ENCODE measurements around the gene CAMK2B. TPM values are rescaled to one million over a fixed set of nuclear protein-coding genes. Genes with fewer than 3 reads are reported as not detected.

The CAMK2B gene
- total and polyA plus RNA-seq, 2 experiments from 2014 or later = 0.37 to 1.7 TPM

DNA sequence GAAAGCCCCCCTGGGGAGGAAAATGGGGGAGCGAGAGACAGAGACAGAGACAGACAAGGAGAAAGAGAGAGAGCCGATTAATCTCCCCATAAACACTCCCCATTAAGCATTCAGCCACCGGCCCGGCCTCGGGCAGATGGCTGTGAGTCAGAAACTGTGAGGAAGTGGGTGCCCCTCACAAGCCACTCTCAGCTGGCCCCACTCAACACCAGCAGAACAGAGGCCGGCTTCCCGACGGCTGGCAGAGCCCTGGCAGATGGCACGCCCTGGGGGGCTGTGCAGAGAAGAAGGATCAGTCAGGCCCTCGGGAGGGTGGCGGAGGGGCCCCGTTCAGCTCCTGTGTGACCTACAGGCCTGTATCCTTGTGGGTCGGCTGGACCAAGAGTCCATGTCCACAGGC lies 41.2 kb downstream of the CAMK2B start:
- Histone ChIP-seq H3K27ac (no peak overlapping the region), H3K9me2 (replicated peaks; ENCODE audit: insufficient read depth) (no peaks in the 10 kb centered on the region), H3K4me1 (ENCODE audit: insufficient read depth) (no peaks in the 10 kb centered on the region), H3K4me3 (no peak overlapping the region), H3K4me2 (no peak overlapping the region), H3K9me3 (ENCODE audit: low read depth) (no peaks in the 10 kb centered on the region), H3K79me2 (no peaks in the 10 kb centered on the region), H3K36me3 (replicated peaks; ENCODE audit: insufficient read depth, low read depth) (no peaks in the 10 kb centered on the region), H3K27me3 (no peaks in the 10 kb centered on the region), H2AFZ (no peak overlapping the region), H4K20me1 (ENCODE audit: insufficient read depth, poor library complexity, severe bottlenecking) (no peaks in the 10 kb centered on the region)
- WGBS (ENCODE audit: low lambda C conversion rate, missing lambda C conversion rate) = 81% methylated on average over 13 of the region's 13 CpGs
- TF ChIP-seq EZH2 (IDR thresholded peaks at IDR 0.05; ENCODE audit: borderline replicate concordance) (no peak), EZH2phosphoT487 (IDR thresholded peaks at IDR 0.05; ENCODE audit: low read depth, severe bottlenecking, unreplicated experiment) (no peak)
- TF ChIP-seq, protein P1, sequence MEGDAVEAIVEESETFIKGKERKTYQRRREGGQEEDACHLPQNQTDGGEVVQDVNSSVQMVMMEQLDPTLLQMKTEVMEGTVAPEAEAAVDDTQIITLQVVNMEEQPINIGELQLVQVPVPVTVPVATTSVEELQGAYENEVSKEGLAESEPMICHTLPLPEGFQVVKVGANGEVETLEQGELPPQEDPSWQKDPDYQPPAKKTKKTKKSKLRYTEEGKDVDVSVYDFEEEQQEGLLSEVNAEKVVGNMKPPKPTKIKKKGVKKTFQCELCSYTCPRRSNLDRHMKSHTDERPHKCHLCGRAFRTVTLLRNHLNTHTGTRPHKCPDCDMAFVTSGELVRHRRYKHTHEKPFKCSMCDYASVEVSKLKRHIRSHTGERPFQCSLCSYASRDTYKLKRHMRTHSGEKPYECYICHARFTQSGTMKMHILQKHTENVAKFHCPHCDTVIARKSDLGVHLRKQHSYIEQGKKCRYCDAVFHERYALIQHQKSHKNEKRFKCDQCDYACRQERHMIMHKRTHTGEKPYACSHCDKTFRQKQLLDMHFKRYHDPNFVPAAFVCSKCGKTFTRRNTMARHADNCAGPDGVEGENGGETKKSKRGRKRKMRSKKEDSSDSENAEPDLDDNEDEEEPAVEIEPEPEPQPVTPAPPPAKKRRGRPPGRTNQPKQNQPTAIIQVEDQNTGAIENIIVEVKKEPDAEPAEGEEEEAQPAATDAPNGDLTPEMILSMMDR (IDR thresholded peaks at IDR 0.05; ENCODE audit: poor library complexity) = no peak
- no peak for DNase-seq (ENCODE audit: low spot score)

DNA sequence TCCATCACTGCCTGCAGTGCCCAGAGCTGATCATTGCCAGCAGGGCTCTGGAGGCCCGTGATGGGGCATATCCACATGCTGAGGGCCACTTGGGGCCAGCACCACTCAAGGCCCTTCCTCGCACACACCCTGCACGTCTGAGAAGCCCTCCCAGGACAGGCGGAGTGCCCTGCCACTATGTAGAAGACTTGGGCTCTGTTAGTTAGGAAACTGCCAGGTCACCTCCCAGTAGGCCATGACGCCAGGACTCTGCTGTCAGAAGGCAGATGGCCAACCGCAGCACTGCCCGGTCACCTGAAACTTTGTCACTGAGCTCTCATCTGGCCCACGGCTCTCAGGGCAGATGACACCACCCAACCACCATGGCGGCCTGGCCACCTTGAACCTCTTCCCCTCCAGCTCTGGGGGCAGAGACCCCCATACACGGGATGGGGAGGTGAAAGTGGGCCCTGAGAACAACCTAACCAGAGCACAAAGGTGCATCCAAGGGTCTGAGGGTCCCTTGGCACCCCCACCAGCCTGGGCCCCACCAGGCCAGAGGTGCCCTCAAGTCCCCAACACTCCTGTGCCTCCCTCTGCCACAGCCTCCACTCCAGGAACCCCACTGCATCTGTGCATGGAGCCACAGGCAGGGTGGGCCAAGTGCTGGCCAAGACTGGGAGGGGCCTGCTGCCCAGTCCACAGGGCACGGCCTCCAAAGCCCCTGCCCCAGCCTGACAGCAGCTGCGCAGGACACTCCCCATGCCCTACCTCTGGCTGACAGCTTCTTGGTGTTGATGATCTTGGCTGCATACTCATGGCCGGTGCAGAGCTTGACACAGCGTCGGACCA lies 41.8 kb downstream of the CAMK2B start:
- no peak for TF ChIP-seq EZH2phosphoT487 (IDR thresholded peaks at IDR 0.05; ENCODE audit: low read depth, severe bottlenecking, unreplicated experiment)
- TF ChIP-seq EZH2 (IDR thresholded peaks at IDR 0.05; ENCODE audit: borderline replicate concordance) = no peak
- TF ChIP-seq, protein P1 (IDR thresholded peaks at IDR 0.05; ENCODE audit: poor library complexity) = no peak

DNA sequence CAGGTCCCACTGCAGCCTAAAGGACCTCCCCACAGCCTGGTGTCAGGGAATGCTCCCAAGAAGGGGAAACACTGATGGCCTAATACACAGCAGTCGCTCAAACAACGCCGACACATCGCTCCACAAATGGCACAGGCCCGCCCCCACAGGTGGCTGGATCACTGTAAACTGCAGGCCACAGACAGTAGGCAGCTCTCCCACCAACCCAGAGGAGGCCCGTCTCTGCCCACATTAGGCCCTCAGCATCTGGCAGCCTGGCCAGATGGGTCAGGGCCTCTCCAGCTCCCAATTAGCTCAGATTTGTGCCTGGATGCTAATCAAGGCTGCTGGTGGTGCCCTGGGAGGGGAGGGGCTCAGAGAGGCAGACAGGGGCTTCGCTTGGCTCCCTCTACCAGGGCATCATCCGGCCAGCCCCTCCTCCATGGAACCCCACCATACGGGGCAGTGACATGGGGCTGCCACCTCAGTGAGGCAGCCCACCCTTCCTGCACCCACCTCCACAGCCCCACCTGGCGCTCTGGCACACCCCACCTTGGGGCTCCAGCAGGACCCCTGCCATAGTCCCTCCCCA lies 42.7 kb downstream of the CAMK2B start:
- Histone ChIP-seq H3K27ac (no peak overlapping the region), H3K4me1 (ENCODE audit: insufficient read depth) (no peaks in the 10 kb centered on the region), H2AFZ (no peak overlapping the region), H3K9me3 (ENCODE audit: low read depth) (no peaks in the 10 kb centered on the region), H3K79me2 (no peaks in the 10 kb centered on the region), H3K4me2 (no peak overlapping the region), H3K4me3 (no peak overlapping the region), H3K36me3 (replicated peaks; ENCODE audit: insufficient read depth, low read depth) (no peaks in the 10 kb centered on the region), H4K20me1 (ENCODE audit: insufficient read depth, poor library complexity, severe bottlenecking) (no peaks in the 10 kb centered on the region), H3K9me2 (replicated peaks; ENCODE audit: insufficient read depth) (no peaks in the 10 kb centered on the region), H3K27me3 (no peaks in the 10 kb centered on the region)
- DNase-seq (ENCODE audit: low spot score) = no peak
- WGBS (ENCODE audit: low lambda C conversion rate, missing lambda C conversion rate) = 87% methylated on average over 9 of the region's 10 CpGs
- TF ChIP-seq, protein P1 (IDR thresholded peaks at IDR 0.05; ENCODE audit: poor library complexity) = no peak
- TF ChIP-seq EZH2phosphoT487 (IDR thresholded peaks at IDR 0.05; ENCODE audit: low read depth, severe bottlenecking, unreplicated experiment) = no peak
- no peak for TF ChIP-seq EZH2 (IDR thresholded peaks at IDR 0.05; ENCODE audit: borderline replicate concordance)

More for the DNA sequence above, 41.8 kb downstream of the CAMK2B start:
- no peak overlapping the region for H3K4me3 ChIP-seq
- WGBS (ENCODE audit: low lambda C conversion rate, missing lambda C conversion rate) = 87% methylated on average over 15 of the region's 15 CpGs
- no peaks in the 10 kb centered on the region for H3K36me3 ChIP-seq (replicated peaks; ENCODE audit: insufficient read depth, low read depth)
- H3K9me3 ChIP-seq (ENCODE audit: low read depth) = no peaks in the 10 kb centered on the region
- H3K4me2 ChIP-seq = no peak overlapping the region
- H4K20me1 ChIP-seq (ENCODE audit: insufficient read depth, poor library complexity, severe bottlenecking) = no peaks in the 10 kb centered on the region
- H3K79me2 ChIP-seq = no peaks in the 10 kb centered on the region
- DNase-seq (ENCODE audit: low spot score) = no peak
- H2AFZ ChIP-seq = no peak overlapping the region
- H3K9me2 ChIP-seq (replicated peaks; ENCODE audit: insufficient read depth) = no peaks in the 10 kb centered on the region
- no peaks in the 10 kb centered on the region for H3K27me3 ChIP-seq
- H3K27ac ChIP-seq = no peak overlapping the region
- no peaks in the 10 kb centered on the region for H3K4me1 ChIP-seq (ENCODE audit: insufficient read depth)

All from hepatocyte (in vitro differentiated cells).